HG02623 (cell line): ENCODE data around the gene COQ7.

Source experiments
- ATAC-seq: cut with Tn5 transposase; IDR thresholded peaks from one replicate; pipeline ENCODE4 v1.9.1; 2021; ENCODE audit warnings: moderate library complexity; ENCODE audit not compliant: unreplicated experiment

COQ7 gene

GRCh38 chr16:19110537-19111360 lies 43.3 kb downstream of the COQ7 start:
- ATAC-seq: no peak

- ATAC-seq: no peak
Observed at GRCh38 chr16:19112099-19112407, 44.6 kb downstream of the COQ7 start.

- no peak for ATAC-seq
Observed at GRCh38 chr16:19113577-19114358, 46.4 kb downstream of the COQ7 start, which contains the start of gene ITPRIPL2. TSS of gene ITPRIPL2 (plus strand) at chr16:19113964. CDS start at chr16:19114462, 498 bp downstream.

- ATAC-seq: no peak
Observed at GRCh38 chr16:19114359-19115147, 47.1 kb downstream of the COQ7 start.

- no peak for ATAC-seq
Observed at GRCh38 chr16:19115148-19116021, 48.0 kb downstream of the COQ7 start.

GRCh38 chr16:19116711-19117449 lies 49.5 kb downstream of the COQ7 start:
- ATAC-seq: no peak

- no peak for ATAC-seq
Observed at GRCh38 chr16:19118938-19119431, 51.6 kb downstream of the COQ7 start.

GRCh38 chr16:19119564-19119963 lies 52.1 kb downstream of the COQ7 start:
- no peak for ATAC-seq

- no peak for ATAC-seq
Observed at GRCh38 chr16:19123535-19124178, 56.2 kb downstream of the COQ7 start.

- no peak for ATAC-seq
Observed at GRCh38 chr16:19126300-19126699, 58.9 kb downstream of the COQ7 start.

- ATAC-seq: no peak
Observed at GRCh38 chr16:19127205-19127604, 59.8 kb downstream of the COQ7 start.

GRCh38 chr16:19127674-19128131 lies 60.3 kb downstream of the COQ7 start:
- no peak for ATAC-seq

- no peak for ATAC-seq
Observed at GRCh38 chr16:19128454-19129200, 61.2 kb downstream of the COQ7 start.
